WTC11 (cell line): ENCODE data around the gene POLR3H.

Experiments
- TP53 ChIP-seq: sonication (generic); formaldehyde crosslinking; IDR thresholded peaks from 2 replicates; pipeline ENCODE4 v1.8.1; 2023; ENCODE audit warnings: mild to moderate bottlenecking, missing genetic modification reagents
- TF ChIP-seq, protein P1 (sequence below): fragments of 200-600 bp; IDR thresholded peaks from 2 replicates; pipeline ENCODE4 v1.8.0; 2022; ENCODE audit warnings: antibody characterized with exemption
- TF ChIP-seq, protein P2 (sequence below): sonication (generic); formaldehyde crosslinking; IDR thresholded peaks from 2 replicates; pipeline ENCODE4 v1.8.1; 2023; ENCODE audit warnings: mild to moderate bottlenecking, missing genetic modification reagents, moderate library complexity

DNA sequence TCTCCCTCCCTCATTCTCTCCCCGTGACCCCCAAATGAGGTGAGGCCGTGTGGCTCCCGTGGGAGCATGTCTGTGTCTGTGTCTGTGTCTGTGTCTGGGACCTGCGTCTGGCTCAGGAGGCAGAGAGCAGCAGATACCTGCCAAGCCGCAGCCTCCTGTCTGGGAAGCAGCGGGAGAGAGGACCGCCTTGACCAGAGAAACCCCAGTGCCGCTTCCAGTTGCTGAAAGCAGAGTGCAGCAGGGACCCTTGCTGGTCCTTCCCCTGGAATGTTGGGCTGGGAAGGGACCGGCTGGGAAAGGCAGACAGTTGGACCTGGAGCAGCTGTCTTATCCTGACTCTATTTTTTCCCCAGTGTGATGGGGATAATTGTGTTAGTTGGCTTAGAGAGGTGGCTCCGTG, 17.1 kb upstream of the POLR3H start:
- TF ChIP-seq, protein P1, sequence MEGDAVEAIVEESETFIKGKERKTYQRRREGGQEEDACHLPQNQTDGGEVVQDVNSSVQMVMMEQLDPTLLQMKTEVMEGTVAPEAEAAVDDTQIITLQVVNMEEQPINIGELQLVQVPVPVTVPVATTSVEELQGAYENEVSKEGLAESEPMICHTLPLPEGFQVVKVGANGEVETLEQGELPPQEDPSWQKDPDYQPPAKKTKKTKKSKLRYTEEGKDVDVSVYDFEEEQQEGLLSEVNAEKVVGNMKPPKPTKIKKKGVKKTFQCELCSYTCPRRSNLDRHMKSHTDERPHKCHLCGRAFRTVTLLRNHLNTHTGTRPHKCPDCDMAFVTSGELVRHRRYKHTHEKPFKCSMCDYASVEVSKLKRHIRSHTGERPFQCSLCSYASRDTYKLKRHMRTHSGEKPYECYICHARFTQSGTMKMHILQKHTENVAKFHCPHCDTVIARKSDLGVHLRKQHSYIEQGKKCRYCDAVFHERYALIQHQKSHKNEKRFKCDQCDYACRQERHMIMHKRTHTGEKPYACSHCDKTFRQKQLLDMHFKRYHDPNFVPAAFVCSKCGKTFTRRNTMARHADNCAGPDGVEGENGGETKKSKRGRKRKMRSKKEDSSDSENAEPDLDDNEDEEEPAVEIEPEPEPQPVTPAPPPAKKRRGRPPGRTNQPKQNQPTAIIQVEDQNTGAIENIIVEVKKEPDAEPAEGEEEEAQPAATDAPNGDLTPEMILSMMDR: no peak
- TF ChIP-seq, protein P2, sequence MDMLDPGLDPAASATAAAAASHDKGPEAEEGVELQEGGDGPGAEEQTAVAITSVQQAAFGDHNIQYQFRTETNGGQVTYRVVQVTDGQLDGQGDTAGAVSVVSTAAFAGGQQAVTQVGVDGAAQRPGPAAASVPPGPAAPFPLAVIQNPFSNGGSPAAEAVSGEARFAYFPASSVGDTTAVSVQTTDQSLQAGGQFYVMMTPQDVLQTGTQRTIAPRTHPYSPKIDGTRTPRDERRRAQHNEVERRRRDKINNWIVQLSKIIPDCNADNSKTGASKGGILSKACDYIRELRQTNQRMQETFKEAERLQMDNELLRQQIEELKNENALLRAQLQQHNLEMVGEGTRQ (CRISPR knock-in tag): no peak
- no peak for TF ChIP-seq TP53 (CRISPR knock-in tag)
